Uterus (tissue), 2 donors: ENCODE results near the gene FN1.

Experiments used
- CTCF ChIP-seq, 4 experiments: fragments of 200-600 bp in 2 of 4; fragments of 450-650 bp in 2 of 4; sonication (generic) in 2 of 4; IDR thresholded peaks; one replicate each; pipeline ENCODE4 v1.5.1; 2016 to 2019; ENCODE audit warnings: antibody characterized with exemption in 4 of 4, mild to moderate bottlenecking in 2 of 4, moderate library complexity in 1 of 4
- POLR2A ChIP-seq, 2 donors: fragments of 450-650 bp; IDR thresholded peaks; one replicate each; pipeline ENCODE4 v1.6.1; 2016; ENCODE audit warnings: antibody characterized with exemption in 2 of 2, mild to moderate bottlenecking in 1 of 2, moderate library complexity in 1 of 2

GRCh38 chr2:215356948-215357461 lies 78.9 kb downstream of the FN1 start:
- TF ChIP-seq CTCF (IDR thresholded peaks at IDR 0.05), result no peak
- no peak for TF ChIP-seq POLR2A (IDR thresholded peaks at IDR 0.05)
